Mesendoderm (in vitro differentiated cells): ENCODE data around the gene RNASE3.
"Not testable (repeated sequence)": the region's sequence is repeated elsewhere in the genome, so short reads cannot be mapped to it uniquely, and the experiment has no call there.

Experiments used
- DNase-seq: peaks from one replicate; pipeline ENCODE4 v3.0.0; 2013
- H2AK5ac ChIP-seq: 2 replicates; pipeline ENCODE4 v1.6.1; 2013; ENCODE audit warnings: low read length, inconsistent platforms
- H2BK120ac ChIP-seq: 2 replicates; pipeline ENCODE4 v1.6.1; 2013; ENCODE audit warnings: low read depth, mild to moderate bottlenecking, low read length, moderate library complexity, mixed read lengths
- H2BK15ac ChIP-seq: replicated peaks from 2 replicates; pipeline ENCODE4 v1.6.1; 2013; ENCODE audit warnings: low read depth, mild to moderate bottlenecking, moderate library complexity
- H2BK5ac ChIP-seq: 2 replicates; pipeline ENCODE4 v1.6.1; 2013; ENCODE audit warnings: low read length, inconsistent platforms
- H3K18ac ChIP-seq: 2 replicates; pipeline ENCODE4 v1.6.1; 2013; ENCODE audit warnings: mild to moderate bottlenecking, low read length, mixed read lengths
- H3K23ac ChIP-seq: one replicate; pipeline ENCODE4 v1.6.1; 2013; ENCODE audit warnings: low read length
- H3K27ac ChIP-seq: 2 replicates; pipeline ENCODE4 v1.5.1; 2013; ENCODE audit warnings: low read depth, mild to moderate bottlenecking, inconsistent platforms, low read length, moderate library complexity
- H3K27me3 ChIP-seq: 2 replicates; pipeline ENCODE4 v1.6.1; 2013; ENCODE audit warnings: low read length, control low read depth, mild to moderate bottlenecking, inconsistent platforms; ENCODE audit not compliant: insufficient read depth, poor library complexity
- H3K36me3 ChIP-seq: 2 replicates; pipeline ENCODE4 v1.6.1; 2013; ENCODE audit warnings: low read length, inconsistent platforms; ENCODE audit not compliant: control insufficient read depth, insufficient read depth
- H3K4ac ChIP-seq: one replicate; pipeline ENCODE4 v1.6.1; 2013; ENCODE audit warnings: low read depth, mild to moderate bottlenecking, low read length, moderate library complexity
- H3K4me1 ChIP-seq: 2 replicates; pipeline ENCODE4 v1.6.1; 2013; ENCODE audit warnings: low read depth, low read length, inconsistent platforms; ENCODE audit not compliant: control insufficient read depth
- H3K4me2 ChIP-seq: 2 replicates; pipeline ENCODE4 v1.6.1; 2013; ENCODE audit warnings: low read length
- H3K4me3 ChIP-seq: 2 replicates; pipeline ENCODE4 v1.5.1; 2013; ENCODE audit warnings: mild to moderate bottlenecking, low read length
- H3K56ac ChIP-seq: one replicate; pipeline ENCODE4 v1.6.1; 2013; ENCODE audit warnings: low read length
- H3K79me1 ChIP-seq: 2 replicates; pipeline ENCODE4 v1.6.1; 2013; ENCODE audit warnings: low read length, inconsistent platforms
- H3K79me2 ChIP-seq: 2 replicates; pipeline ENCODE4 v1.6.1; 2013; ENCODE audit warnings: mild to moderate bottlenecking, low read length; ENCODE audit not compliant: control insufficient read depth, insufficient read depth
- H3K9ac ChIP-seq: 2 replicates; pipeline ENCODE4 v1.6.1; 2013; ENCODE audit warnings: low read length, inconsistent platforms
- H4K5ac ChIP-seq: one replicate; pipeline ENCODE4 v1.6.1; 2013; ENCODE audit warnings: low read length
- H4K8ac ChIP-seq: one replicate; pipeline ENCODE4 v1.6.1; 2013; ENCODE audit warnings: low read depth, mild to moderate bottlenecking, control low read depth, low read length, moderate library complexity
- WGBS: extraction: QIAGEN DNeasy Blood & Tissue Kit; methylation state at CpG from one replicate; pipeline ENCODE4 v1.1.7; 2013; ENCODE audit warnings: low lambda C conversion rate, missing lambda C conversion rate; ENCODE audit not compliant: insufficient coverage; ENCODE audit errors: extremely low coverage; 5-methylcytosine and 5-hydroxymethylcytosine counted together

Gene RNASE3

DNA sequence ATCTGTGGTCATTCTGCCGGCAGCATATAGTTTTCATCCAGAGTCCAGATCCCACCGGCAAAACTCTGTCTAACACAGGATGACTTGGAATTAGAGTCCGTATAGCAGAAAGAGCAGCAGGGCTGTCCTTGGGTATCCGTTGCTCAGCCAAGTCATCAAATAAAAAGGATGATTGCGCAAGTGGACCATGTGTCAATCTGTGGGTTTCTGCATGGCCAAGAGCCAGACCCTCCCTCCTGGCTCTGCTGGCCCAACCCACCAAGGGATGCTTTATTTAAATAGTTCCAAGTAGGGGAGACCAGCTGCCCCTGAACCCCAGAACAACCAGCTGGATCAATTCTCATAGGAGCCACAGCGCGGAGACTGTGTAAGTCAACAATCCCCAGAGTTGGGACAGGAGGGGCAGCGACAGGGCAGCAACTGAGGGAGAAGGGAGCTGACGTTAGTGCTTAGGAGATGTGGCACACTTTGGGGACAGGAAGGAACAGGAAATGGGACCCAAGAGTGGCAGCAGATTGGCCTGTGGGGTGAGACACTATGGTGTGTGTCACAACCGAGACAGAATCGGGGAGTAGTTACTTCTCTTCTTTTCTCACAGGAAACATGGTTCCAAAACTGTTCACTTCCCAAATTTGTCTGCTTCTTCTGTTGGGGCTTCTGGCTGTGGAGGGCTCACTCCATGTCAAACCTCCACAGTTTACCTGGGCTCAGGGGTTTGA lies 28.0 kb downstream of the RNASE3 start:
- not testable (repeated sequence) for H3K9ac ChIP-seq, H3K79me2 ChIP-seq, H3K4ac ChIP-seq, H3K27ac ChIP-seq, H2BK5ac ChIP-seq, H3K4me2 ChIP-seq, H4K8ac ChIP-seq, H3K79me1 ChIP-seq, H2AK5ac ChIP-seq, H2BK120ac ChIP-seq, H2BK15ac ChIP-seq, H3K36me3 ChIP-seq, H3K4me3 ChIP-seq, H3K18ac ChIP-seq, H3K23ac ChIP-seq, H3K4me1 ChIP-seq, H4K5ac ChIP-seq, DNase-seq, H3K27me3 ChIP-seq, H3K56ac ChIP-seq
- no CpG with 5 or more reads among the region's 11 CpGs for WGBS

DNA sequence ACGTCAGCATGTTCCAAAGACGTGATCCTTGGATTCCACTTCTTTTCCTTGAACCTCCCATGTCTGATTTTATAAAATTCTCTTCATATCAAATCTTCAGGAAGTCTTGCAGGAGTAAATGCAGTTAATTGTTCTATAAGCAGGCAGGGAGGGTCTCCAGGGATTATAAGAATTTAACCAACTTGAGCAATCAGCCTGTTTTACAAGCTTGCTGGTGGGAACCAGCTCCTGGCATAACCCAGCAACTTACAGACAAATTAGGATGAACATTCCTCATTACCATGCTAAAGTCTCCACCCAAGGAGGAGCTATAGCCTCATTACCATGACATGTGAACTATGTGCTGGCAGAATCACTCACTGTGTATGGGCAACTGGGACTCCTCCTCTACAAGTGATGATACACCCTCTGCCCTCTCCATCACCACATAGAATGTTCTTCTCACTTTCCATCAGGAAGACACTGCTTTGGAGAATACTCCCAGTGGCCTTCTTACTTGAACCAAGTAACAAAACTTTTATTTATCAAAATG lies 32.6 kb downstream of the RNASE3 start:
- not testable (repeated sequence) for H4K5ac ChIP-seq, H4K8ac ChIP-seq, H2BK15ac ChIP-seq, DNase-seq, H3K23ac ChIP-seq, H3K56ac ChIP-seq, H3K9ac ChIP-seq, H2BK120ac ChIP-seq, H3K4me2 ChIP-seq, H2BK5ac ChIP-seq, H3K4ac ChIP-seq, H3K4me1 ChIP-seq, H3K79me1 ChIP-seq, H3K36me3 ChIP-seq, H3K18ac ChIP-seq, H3K79me2 ChIP-seq, H3K27me3 ChIP-seq, H3K4me3 ChIP-seq, H2AK5ac ChIP-seq, H3K27ac ChIP-seq
- WGBS: no CpG with 5 or more reads among the region's 2 CpGs

DNA sequence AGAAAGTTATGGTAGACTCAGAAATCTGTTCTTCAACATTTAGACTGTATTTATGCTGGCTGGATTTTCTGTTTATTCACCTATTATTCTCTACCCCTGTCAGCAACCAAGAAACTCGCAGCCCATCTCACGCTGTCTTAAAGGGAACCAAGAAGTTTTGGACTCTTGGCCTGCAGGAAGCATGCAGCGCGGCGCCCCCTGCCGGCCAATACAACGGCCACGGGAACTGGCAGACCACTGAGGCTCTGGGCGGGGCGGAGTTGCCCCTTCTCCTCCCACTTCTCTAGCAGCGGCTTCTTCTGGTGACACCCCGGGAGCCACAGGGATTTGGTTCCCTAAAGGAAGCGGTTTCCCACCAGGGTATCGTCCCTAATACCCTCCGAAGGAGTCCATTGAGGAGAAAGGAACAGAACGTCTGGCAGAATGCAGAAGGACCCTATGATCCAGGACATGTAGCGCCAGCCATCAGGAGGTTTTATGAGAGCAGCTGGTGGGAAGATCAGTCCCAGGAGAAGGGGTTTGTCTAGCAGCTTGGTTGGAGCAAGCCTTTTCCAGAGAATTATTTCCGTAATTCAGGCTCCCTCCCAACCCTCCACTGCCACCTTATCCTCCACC lies 43.1 kb downstream of the RNASE3 start:
- Histone ChIP-seq H2AK5ac (no peak overlapping the region), H3K18ac (no peak overlapping the region), H3K27ac (no peak overlapping the region), H3K4ac (no peak overlapping the region), H3K56ac (no peak overlapping the region), H2BK5ac (no peak overlapping the region), H2BK15ac (no peak overlapping the region), H4K5ac (no peak overlapping the region), H3K79me1 (no peaks in the 10 kb centered on the region), H3K36me3 (no peaks in the 10 kb centered on the region), H3K4me1 (no peaks in the 10 kb centered on the region), H3K23ac (no peak overlapping the region), H3K4me2 (no peak overlapping the region), H3K4me3 (no peak overlapping the region), H3K79me2 (no peaks in the 10 kb centered on the region), H3K27me3 (no peaks in the 10 kb centered on the region), H2BK120ac (no peak overlapping the region), H4K8ac (no peak overlapping the region), H3K9ac (no peak overlapping the region)
- peak; percentile 78 for DNase-seq
- WGBS: no CpG with 5 or more reads among the region's 18 CpGs

DNA sequence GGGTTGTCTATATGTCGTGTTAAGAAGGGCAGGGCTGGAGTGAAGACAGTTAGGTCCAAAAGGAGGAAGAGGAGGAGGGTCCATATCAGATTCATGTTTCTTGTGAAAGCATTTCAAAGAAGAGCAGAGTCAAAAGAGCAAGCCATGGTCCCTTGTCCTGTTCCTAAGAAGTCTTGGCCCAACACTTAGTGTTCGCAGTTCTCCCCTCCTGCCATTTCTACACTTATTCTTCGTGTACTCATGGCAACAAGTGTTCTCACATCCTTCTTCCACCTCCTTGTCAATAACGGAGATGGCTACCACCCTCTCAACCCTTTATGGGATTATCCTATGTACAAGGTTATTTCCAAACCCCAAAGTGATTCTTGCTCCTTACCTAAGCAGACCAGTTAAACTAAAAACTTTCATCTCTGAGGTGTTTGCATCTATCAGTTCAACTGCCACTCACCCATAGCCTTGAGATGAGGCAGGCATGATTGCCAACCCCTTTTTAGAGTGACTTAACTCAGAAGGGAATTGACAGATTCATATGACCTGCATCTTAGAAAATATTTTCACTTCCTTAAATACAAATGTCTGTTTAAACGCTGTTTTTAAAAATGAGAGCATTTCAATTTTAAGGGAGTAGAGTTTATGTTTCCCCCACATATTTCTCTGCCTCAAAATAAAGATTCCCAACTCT lies 44.3 kb downstream of the RNASE3 start:
- WGBS: no CpG with 5 or more reads among the region's 5 CpGs
- no peak overlapping the region for H2BK5ac ChIP-seq

More for the DNA sequence above, 44.3 kb downstream of the RNASE3 start:
- no peak overlapping the region for H2BK120ac ChIP-seq
- no peak overlapping the region for H4K8ac ChIP-seq
- no peak for DNase-seq
- H3K4me3 ChIP-seq: no peak overlapping the region
- no peak overlapping the region for H3K18ac ChIP-seq
- no peak overlapping the region for H2AK5ac ChIP-seq
- H3K56ac ChIP-seq: no peak overlapping the region
- no peak overlapping the region for H3K27ac ChIP-seq
- no peak overlapping the region for H3K23ac ChIP-seq
- no peaks in the 10 kb centered on the region for H3K79me2 ChIP-seq
- H2BK15ac ChIP-seq: no peak overlapping the region
- H4K5ac ChIP-seq: no peak overlapping the region
- H3K36me3 ChIP-seq: no peaks in the 10 kb centered on the region
- H3K9ac ChIP-seq: no peak overlapping the region
- H3K4ac ChIP-seq: no peak overlapping the region
- no peaks in the 10 kb centered on the region for H3K4me1 ChIP-seq
- no peaks in the 10 kb centered on the region for H3K79me1 ChIP-seq
- H3K4me2 ChIP-seq: no peak overlapping the region
- no peaks in the 10 kb centered on the region for H3K27me3 ChIP-seq
